Astrocyte of the cerebellum (primary cell): Measurements from ENCODE around the gene DPP10.

Experiments used
- DNase-seq: peaks from one replicate; pipeline ENCODE4 v3.0.0-alpha.2; 2011; ENCODE audit warnings: low read depth
- H3K4me3 ChIP-seq: 2 replicates; pipeline ENCODE4 v1.5.1; 2011; ENCODE audit warnings: mild to moderate bottlenecking, low read depth, low read length, moderate library complexity
- in situ Hi-C: cut with HindIII; loops from 2 replicates; pipeline ENCODE4 v1.10.0; 2017; ENCODE audit warnings: low sequenced_read_pairs
- TF ChIP-seq, protein P1 (sequence below): IDR thresholded peaks from 2 replicates; pipeline ENCODE4 v1.5.1; 2012; ENCODE audit warnings: low read length, low read depth, moderate library complexity, mild to moderate bottlenecking; ENCODE audit errors: missing control alignments

The DPP10 gene

DNA sequence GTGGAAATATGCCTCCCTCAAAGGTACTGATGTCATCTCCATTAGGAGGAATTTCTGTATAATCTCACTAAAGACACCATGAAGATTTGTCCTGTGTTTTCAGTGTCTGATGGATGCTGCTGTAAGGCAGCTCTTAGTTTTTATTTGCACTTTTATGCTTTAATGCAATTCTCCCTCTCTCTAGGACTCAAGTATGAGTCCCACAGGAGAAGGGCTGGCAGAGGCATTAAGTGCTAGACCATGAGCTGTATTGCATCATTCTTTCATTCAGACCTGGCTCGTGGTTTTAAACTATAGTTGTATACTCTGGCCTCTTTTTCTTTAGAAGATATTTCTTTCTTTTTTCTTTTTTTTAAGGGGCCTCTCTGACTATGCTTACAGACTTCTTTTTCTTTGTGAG is 805.6 kb downstream of the DPP10 start:
- TF ChIP-seq, protein P1, sequence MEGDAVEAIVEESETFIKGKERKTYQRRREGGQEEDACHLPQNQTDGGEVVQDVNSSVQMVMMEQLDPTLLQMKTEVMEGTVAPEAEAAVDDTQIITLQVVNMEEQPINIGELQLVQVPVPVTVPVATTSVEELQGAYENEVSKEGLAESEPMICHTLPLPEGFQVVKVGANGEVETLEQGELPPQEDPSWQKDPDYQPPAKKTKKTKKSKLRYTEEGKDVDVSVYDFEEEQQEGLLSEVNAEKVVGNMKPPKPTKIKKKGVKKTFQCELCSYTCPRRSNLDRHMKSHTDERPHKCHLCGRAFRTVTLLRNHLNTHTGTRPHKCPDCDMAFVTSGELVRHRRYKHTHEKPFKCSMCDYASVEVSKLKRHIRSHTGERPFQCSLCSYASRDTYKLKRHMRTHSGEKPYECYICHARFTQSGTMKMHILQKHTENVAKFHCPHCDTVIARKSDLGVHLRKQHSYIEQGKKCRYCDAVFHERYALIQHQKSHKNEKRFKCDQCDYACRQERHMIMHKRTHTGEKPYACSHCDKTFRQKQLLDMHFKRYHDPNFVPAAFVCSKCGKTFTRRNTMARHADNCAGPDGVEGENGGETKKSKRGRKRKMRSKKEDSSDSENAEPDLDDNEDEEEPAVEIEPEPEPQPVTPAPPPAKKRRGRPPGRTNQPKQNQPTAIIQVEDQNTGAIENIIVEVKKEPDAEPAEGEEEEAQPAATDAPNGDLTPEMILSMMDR, result no peak
- no peak for DNase-seq
- in situ Hi-C loops, result no loop called here
- no peak overlapping the region for H3K4me3 ChIP-seq

DNA sequence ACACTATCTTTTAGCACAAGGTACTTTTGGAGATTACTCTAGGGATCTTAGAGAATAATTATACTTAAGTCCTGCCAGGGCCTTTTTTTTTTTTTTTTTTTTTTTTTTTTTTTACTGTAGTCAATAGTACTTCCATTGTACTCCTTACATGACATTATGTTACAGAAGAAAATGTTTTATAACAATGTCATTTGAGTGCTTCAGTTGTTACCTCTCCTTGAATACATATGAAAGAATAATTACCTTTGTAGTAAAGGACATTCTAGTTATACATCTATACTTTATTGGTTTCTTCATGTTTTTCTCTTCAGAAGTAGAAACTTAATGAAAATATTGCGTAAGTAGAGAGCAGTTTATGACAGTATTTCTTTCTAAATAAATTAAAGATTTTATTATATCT is 834.9 kb downstream of the DPP10 start:
- in situ Hi-C loops, result no loop called here
- TF ChIP-seq, protein P1, result no peak

DNA sequence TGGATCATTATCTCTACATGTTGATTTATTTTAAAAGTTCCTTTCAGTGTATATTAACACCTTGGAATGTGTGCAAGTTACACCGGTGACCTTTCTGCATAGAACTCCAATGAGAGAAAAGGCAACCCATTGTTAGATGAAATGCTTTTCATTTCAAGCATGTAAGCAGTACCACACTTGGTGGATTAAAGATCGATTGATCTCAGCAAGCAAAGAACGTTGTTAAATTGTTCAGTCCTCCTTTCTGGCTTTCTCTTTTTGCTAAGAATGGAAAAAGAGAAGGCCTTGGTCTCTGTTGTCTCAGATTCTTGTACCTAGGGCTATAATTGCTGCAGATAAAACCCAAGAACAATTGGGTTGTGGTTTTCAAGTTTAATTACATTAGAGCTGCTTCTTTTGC is 843.0 kb downstream of the DPP10 start:
- TF ChIP-seq, protein P1, result no peak
- in situ Hi-C loops, result no loop called here
- no peak for DNase-seq
- H3K4me3 ChIP-seq, result no peak overlapping the region

More for the DNA sequence above, 834.9 kb downstream of the DPP10 start:
- no peak overlapping the region for H3K4me3 ChIP-seq
- no peak for DNase-seq

DNA sequence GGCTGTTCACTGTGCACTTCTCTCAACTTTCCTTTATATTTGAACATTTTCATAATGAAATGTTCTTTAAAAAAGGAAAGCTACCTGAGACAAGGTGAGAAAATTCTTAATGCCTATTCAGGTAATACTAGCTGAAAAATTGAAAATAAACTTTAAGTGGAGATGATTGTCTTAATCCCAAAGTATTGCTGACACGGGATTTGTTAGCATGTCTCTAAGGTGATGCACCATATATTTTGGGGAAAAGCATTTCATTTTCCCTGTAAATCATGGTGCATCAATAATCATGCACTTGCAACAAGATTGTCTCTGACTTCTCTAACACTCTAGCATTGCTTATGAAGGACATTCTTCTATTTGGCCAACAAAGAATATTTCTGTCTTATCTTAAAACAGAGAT is 848.0 kb downstream of the DPP10 start:
- TF ChIP-seq, protein P1, result no peak
- in situ Hi-C loops, result no loop called here

DNA sequence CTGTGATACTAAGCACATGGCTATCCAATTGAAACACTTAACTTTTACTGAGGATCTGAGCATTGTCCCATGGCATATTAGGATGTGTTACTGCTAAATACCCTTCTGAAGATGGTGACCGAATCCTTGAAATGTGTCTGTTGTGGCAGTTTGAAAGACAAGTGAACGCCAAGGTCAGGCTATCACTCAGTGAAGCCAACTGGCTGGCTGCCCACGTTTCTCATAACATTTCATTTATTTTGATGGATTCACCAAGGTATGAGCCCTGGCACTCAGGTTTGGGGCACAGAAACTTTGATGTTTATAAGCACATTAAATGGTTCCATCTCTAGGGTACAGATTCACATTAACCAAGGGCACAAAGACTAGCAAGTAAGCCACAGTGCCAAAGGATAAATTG is 850.3 kb downstream of the DPP10 start:
- H3K4me3 ChIP-seq, result no peak overlapping the region
- TF ChIP-seq, protein P1, result no peak
- no peak for DNase-seq
- in situ Hi-C loops, result no loop called here

More for the DNA sequence above, 848.0 kb downstream of the DPP10 start:
- no peak for DNase-seq
- no peak overlapping the region for H3K4me3 ChIP-seq

DNA sequence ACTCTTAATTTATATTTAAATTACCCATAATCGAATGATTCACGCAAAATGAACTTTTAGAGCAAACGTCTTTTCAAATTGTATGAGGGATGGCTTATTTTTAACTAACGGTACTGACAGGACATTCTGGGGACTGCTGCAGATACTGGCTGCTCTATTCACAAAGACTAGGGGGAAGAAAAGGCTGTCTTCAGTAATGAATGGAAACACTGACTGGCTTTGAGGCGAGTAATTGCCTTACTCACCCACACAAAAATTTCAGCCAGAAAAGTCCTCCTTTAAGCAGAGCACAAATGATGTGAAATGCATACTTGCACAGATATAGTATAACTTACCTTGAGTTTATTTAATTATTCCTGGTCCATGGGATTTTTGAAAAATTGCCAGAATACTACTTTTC is 852.6 kb downstream of the DPP10 start:
- in situ Hi-C loops, result no loop called here
- TF ChIP-seq, protein P1, result no peak
- no peak for DNase-seq
- H3K4me3 ChIP-seq, result no peak overlapping the region

DNA sequence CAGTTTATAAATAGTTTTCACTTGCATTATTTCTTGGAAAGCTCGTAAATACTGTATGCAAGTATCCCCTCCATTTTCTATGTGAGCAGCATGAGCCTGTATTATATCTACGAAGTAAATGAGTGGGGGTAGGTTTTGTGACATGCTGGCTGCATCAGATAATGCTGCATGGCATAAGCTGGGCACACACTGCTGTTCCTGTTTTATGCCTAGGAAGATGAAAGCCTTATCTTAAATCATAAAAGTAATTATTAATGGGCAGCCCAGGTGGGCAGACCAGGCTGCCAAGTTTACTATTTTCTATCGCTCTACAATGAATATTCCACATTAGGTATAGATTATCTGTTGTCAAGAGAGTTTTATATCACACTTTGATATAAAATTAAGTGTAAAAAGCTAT is 854.6 kb downstream of the DPP10 start:
- no peak for DNase-seq
- TF ChIP-seq, protein P1, result no peak
- H3K4me3 ChIP-seq, result no peak overlapping the region
- in situ Hi-C loops, result no loop called here
